ENCODE measurements around the gene RGS7BP. TPM values are rescaled to one million over a fixed set of nuclear protein-coding genes. Genes with fewer than 3 reads are reported as not detected.

RGS7BP gene
- polyA plus RNA-seq (ENCODE audit: insufficient read length), result 15.2 TPM

GRCh38 chr5:64505769-64506566 is at the start of gene RGS7BP:
Gene RGS7BP, plus strand, starts transcription at chr5:64506015. Its CDS starts 610 bp downstream, at chr5:64506625.
- peak; percentile 35 for DNase-seq

GRCh38 chr5:64457846-64458245 is 48.0 kb upstream of the RGS7BP start:
- no peak for DNase-seq

- DNase-seq, result no peak
These were observed 46.9 kb upstream of the RGS7BP start for GRCh38 chr5:64458948-64459347.

- DNase-seq, result no peak
These were observed 43.4 kb upstream of the RGS7BP start for GRCh38 chr5:64462391-64462790.

- DNase-seq, result no peak
These were observed 19.7 kb upstream of the RGS7BP start for GRCh38 chr5:64486163-64486562.

- no peak for DNase-seq
These were observed 18.5 kb upstream of the RGS7BP start for GRCh38 chr5:64487283-64487682.

GRCh38 chr5:64489857-64490256 is 16.0 kb upstream of the RGS7BP start:
- no peak for DNase-seq

- no peak for DNase-seq
These were observed 8.4 kb upstream of the RGS7BP start for GRCh38 chr5:64497386-64497785.

GRCh38 chr5:64502196-64502595 is 3.6 kb upstream of the RGS7BP start:
- DNase-seq, result no peak

GRCh38 chr5:64506567-64507263 is 900 bp downstream of the RGS7BP start:
- DNase-seq, result peak; percentile 6

- DNase-seq, result no peak
These were observed 1.4 kb downstream of the RGS7BP start for GRCh38 chr5:64507264-64507605.

GRCh38 chr5:64509828-64510227 is 4.0 kb downstream of the RGS7BP start:
- no peak for DNase-seq

- no peak for DNase-seq
These were observed 7.7 kb downstream of the RGS7BP start for GRCh38 chr5:64513492-64513891.

GRCh38 chr5:64514612-64515011 is 8.8 kb downstream of the RGS7BP start:
- DNase-seq, result no peak

- no peak for DNase-seq
These were observed 10.4 kb downstream of the RGS7BP start for GRCh38 chr5:64516216-64516615.

- DNase-seq, result no peak
These were observed 13.0 kb downstream of the RGS7BP start for GRCh38 chr5:64518793-64519192.

- DNase-seq, result no peak
These were observed 13.4 kb downstream of the RGS7BP start for GRCh38 chr5:64519263-64519662.

- no peak for DNase-seq
These were observed 21.1 kb downstream of the RGS7BP start for GRCh38 chr5:64526734-64527439.

GRCh38 chr5:64530076-64530475 is 24.3 kb downstream of the RGS7BP start:
- DNase-seq, result no peak

- no peak for DNase-seq
These were observed 26.4 kb downstream of the RGS7BP start for GRCh38 chr5:64532212-64532611.

- no peak for DNase-seq
These were observed 26.8 kb downstream of the RGS7BP start for GRCh38 chr5:64532657-64533056.

- no peak for DNase-seq
These were observed 28.2 kb downstream of the RGS7BP start for GRCh38 chr5:64534033-64534432.

- no peak for DNase-seq
These were observed 52.1 kb downstream of the RGS7BP start for GRCh38 chr5:64557911-64558310.

Measured in hindlimb muscle (tissue), 1 donor.